GM12874 (cell line): ENCODE measurements around the gene ABCA7.

ENCODE experiments used
- CTCF ChIP-seq: IDR thresholded peaks from 2 replicates; pipeline ENCODE4 v1.5.1; 2011; ENCODE audit warnings: low read depth, mild to moderate bottlenecking, control low read depth, low read length, moderate library complexity; ENCODE audit not compliant: insufficient read depth

ABCA7 gene

GRCh38 chr19:1050989-1051788 lies 11.3 kb downstream of the ABCA7 start:
- no peak for TF ChIP-seq CTCF

GRCh38 chr19:1051791-1052190 lies 11.9 kb downstream of the ABCA7 start:
- no peak for TF ChIP-seq CTCF

GRCh38 chr19:1052349-1052975 lies 12.6 kb downstream of the ABCA7 start:
- no peak for TF ChIP-seq CTCF

GRCh38 chr19:1053176-1054101 lies 13.5 kb downstream of the ABCA7 start:
- no peak for TF ChIP-seq CTCF

GRCh38 chr19:1054102-1055027 lies 14.5 kb downstream of the ABCA7 start:
- no peak for TF ChIP-seq CTCF

- no peak for TF ChIP-seq CTCF
Measured at GRCh38 chr19:1055028-1055425, 15.1 kb downstream of the ABCA7 start.
